Body of pancreas (tissue), 4 donors: Measurements from ENCODE around the gene DIAPH3. TPM values are rescaled to one million over a fixed set of nuclear protein-coding genes. Genes with fewer than 3 reads are reported as not detected.

Experiments
- ATAC-seq: fragments of 150-250 bp; one replicate; pipeline ENCODE4 v1.9.1; 2016
- DNase-seq, 4 donors: peaks; one replicate each; pipeline ENCODE4 v3.0.0-alpha.2; 2019
- H3K27ac ChIP-seq, 4 donors: fragments of 200-600 bp; sonication (generic); 1 replicate in 3 of 4; 2 replicates in 1 of 4; pipeline versions ENCODE4 v1.5.1 to v1.6.1; 2016 to 2019; ENCODE audit warnings: mild to moderate bottlenecking in 1 of 4, mixed read lengths in 1 of 4, moderate library complexity in 1 of 4
- H3K27me3 ChIP-seq, 2 donors: fragments of 200-600 bp; sonication (generic); one replicate each; pipeline ENCODE4 v1.6.0; 2016; ENCODE audit warnings: mild to moderate bottlenecking in 1 of 2
- H3K36me3 ChIP-seq, 2 donors: fragments of 200-600 bp; sonication (generic); replicated peaks in 1 of 2; 2 replicates each; pipeline ENCODE4 v1.5.1; 2016; ENCODE audit warnings: low read depth in 2 of 2; ENCODE audit not compliant: insufficient read depth in 1 of 2
- H3K4me1 ChIP-seq: fragments of 200-600 bp; sonication (generic); one replicate; pipeline ENCODE4 v1.6.0; 2016
- H3K4me3 ChIP-seq, 2 donors: fragments of 200-600 bp; sonication (generic); 1 replicate in 1 of 2; 2 replicates in 1 of 2; pipeline ENCODE4 v1.5.1; 2016 to 2019
- H3K9me3 ChIP-seq, 3 donors: fragments of 200-600 bp; sonication (generic); 1 replicate in 2 of 3; 2 replicates in 1 of 3; pipeline ENCODE4 v1.5.1; 2016
- POLR2A ChIP-seq, 3 donors: fragments of 450-650 bp; IDR thresholded peaks; one replicate each; pipeline ENCODE4 v1.6.1; 2016; ENCODE audit warnings: antibody characterized with exemption in 3 of 3, mild to moderate bottlenecking in 2 of 3
- WGBS, 2 donors: methylation state at CpG; one replicate each; pipeline ENCODE4 v1.1.5; 2017; 5-methylcytosine and 5-hydroxymethylcytosine counted together
- intact Hi-C: fragments of 100-400 bp; cut with DNase I; formaldehyde crosslinking; loops from one replicate; pipeline ENCODE4 v1.15.1; 2023
- total RNA-seq, 2 donors: library from RNA; depleted of rRNA; stranded (reverse); fragments of >200 nt; gene quantifications; one replicate each; pipeline ENCODE4 v1.1.0, GENCODE V29; 2016
- TF ChIP-seq, protein P1 (sequence below), 7 experiments: fragments of 450-650 bp in 4 of 7; fragments of 200-600 bp in 3 of 7; sonication (generic) in 3 of 7; IDR thresholded peaks; one replicate each; pipeline ENCODE4 v1.5.1; 2016 to 2019; ENCODE audit warnings: antibody characterized with exemption in 7 of 7

The DIAPH3 gene
- total RNA-seq, 2 donors from 2014 or later = 0.33 to 0.78 TPM

DNA sequence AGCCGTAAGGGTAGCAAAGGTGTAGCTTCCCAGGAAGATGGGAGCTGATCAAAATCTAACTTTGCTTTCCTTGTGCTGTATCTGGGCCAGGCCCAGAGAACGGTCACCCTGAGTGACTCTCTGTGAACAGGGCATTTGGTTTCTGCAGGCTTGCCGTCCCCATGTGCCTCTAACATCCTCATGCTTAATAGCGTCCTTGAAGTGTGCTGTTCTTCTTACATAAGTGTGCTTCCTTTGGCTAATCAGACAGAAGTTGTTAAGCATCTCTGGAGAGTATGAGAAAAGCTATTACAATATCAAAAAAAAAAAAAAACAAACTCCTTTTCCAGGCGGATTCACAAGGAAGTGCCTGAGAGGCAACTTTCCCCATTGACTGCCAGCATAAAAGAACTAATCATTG is 503.7 kb downstream of the DIAPH3 start:
- TF ChIP-seq, protein P1, sequence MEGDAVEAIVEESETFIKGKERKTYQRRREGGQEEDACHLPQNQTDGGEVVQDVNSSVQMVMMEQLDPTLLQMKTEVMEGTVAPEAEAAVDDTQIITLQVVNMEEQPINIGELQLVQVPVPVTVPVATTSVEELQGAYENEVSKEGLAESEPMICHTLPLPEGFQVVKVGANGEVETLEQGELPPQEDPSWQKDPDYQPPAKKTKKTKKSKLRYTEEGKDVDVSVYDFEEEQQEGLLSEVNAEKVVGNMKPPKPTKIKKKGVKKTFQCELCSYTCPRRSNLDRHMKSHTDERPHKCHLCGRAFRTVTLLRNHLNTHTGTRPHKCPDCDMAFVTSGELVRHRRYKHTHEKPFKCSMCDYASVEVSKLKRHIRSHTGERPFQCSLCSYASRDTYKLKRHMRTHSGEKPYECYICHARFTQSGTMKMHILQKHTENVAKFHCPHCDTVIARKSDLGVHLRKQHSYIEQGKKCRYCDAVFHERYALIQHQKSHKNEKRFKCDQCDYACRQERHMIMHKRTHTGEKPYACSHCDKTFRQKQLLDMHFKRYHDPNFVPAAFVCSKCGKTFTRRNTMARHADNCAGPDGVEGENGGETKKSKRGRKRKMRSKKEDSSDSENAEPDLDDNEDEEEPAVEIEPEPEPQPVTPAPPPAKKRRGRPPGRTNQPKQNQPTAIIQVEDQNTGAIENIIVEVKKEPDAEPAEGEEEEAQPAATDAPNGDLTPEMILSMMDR (IDR thresholded peaks at IDR 0.05) = no peak
- TF ChIP-seq POLR2A (IDR thresholded peaks at IDR 0.05) = no peak
- Histone ChIP-seq H3K27ac (no peak overlapping the region), H3K36me3 (no peaks in the 10 kb centered on the region), H3K9me3 (no peaks in the 10 kb centered on the region), H3K4me1 (no peaks in the 10 kb centered on the region), H3K27me3 (no peaks in the 10 kb centered on the region), H3K4me3 (no peak overlapping the region)
- ATAC-seq (no peak), DNase-seq (no peak)
- intact Hi-C loops = no loop called here
- WGBS, 2 donors = 85 to 92% methylated on average over 5 of the region's 5 CpGs

DNA sequence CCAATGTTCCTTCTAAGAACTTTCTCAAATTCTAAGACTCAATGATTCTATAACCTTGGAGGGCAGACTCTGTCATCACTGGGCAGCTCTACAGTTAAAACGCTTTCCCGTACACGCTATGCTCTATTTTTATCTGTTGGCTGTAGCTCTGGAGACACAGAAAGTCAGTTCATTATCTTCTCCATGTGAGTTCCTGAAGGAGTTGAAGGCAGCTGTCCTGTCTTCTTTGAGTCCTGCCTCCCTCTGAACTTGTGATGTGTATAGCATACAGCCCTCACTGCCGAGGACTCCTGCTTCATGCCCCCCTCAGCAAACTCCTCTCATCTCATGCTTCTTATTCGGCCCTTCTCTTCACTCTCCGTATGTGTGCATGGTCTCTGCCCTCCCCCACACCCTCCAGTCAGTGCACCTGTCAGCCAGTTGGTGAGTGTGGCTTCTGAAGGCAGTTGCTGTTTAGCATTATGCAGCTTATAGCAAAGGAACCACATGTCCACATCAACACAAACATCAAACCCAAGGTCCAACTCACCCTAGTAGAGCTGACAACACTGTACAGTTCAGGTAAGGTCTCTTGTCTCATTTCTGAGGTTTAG is 504.9 kb downstream of the DIAPH3 start:
- Histone ChIP-seq H3K4me1 (no peaks in the 10 kb centered on the region), H3K27ac (no peak overlapping the region), H3K27me3 (no peaks in the 10 kb centered on the region), H3K9me3 (no peaks in the 10 kb centered on the region), H3K36me3 (no peaks in the 10 kb centered on the region), H3K4me3 (no peak overlapping the region)
- WGBS, 2 donors = 90 to 94% methylated on average over 6 of the region's 6 CpGs
- no peak for TF ChIP-seq POLR2A (IDR thresholded peaks at IDR 0.05)
- TF ChIP-seq, protein P1 (IDR thresholded peaks at IDR 0.05) = no peak
- ATAC-seq (no peak), DNase-seq (no peak)
- intact Hi-C loops = no loop called here

DNA sequence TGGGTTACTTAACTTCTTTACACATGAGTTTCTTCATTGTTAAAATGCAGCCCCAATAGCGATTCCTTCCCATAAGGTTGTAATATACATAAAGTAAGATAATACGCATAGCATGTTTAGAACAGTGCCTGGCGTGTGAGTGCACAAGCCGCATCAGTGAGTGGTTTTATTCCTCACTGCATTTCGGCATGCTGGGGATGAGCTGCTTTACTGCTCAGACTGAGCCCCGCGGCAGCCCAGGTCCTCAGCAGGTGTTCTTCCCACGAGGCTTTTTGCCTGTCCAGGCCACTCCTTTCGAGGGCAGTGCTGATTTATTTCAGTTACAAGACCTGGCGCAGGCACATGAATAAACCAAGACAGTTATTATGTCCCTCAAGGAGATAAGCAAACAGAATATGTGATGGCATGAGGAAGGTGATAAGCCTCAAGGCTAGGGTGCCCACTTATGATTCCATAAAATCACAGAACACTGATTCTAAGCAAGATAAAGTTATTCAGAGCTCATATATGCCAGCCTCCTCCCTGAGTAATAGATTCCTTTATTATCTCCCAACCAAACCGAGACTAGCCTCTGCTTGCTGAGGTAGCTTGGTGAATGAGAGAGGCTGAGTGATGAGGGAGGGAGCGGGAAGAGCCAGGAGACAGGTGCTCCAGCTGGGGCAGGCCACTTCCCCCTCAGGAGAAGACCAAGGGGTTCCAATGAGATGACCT is 505.5 kb downstream of the DIAPH3 start:
- H3K36me3 ChIP-seq = no peaks in the 10 kb centered on the region
- H3K4me1 ChIP-seq = no peaks in the 10 kb centered on the region
- WGBS, 2 donors = 63 to 74% methylated on average over 12 of the region's 12 CpGs
- DNase-seq (peak in 1 of 4 donors; percentile 33), ATAC-seq (no peak)
- no peak for TF ChIP-seq POLR2A (IDR thresholded peaks at IDR 0.05)
- TF ChIP-seq, protein P1 (IDR thresholded peaks at IDR 0.05) = no peak
- H3K27ac ChIP-seq = no peak overlapping the region
- no peaks in the 10 kb centered on the region for H3K9me3 ChIP-seq
- no peaks in the 10 kb centered on the region for H3K27me3 ChIP-seq
- intact Hi-C loops = no loop called here
- H3K4me3 ChIP-seq = no peak overlapping the region

DNA sequence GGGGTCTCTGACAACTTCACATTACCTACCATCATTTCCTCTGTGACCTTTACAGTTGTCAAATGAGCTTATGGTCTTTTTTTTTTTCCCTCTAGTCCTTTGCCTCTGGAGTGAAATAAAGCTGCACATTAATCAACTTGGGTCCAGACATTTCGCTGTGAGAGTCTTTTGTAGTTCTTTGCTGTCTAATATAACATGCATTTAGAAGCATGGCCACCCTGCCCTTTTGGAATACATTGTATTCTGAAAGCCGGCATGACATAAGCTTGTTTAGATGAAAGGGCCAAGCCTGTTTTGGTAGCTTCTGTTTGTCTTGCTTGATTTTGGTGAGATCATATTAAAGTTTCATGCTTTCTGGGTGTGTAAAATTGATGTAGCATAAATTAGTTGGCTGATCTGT is 509.8 kb downstream of the DIAPH3 start:
- WGBS, 2 donors = 88 to 98% methylated on average over 2 of the region's 2 CpGs
- no peak for TF ChIP-seq POLR2A (IDR thresholded peaks at IDR 0.05)
- TF ChIP-seq, protein P1 (IDR thresholded peaks at IDR 0.05) = no peak
- intact Hi-C loops = no loop called here

DNA sequence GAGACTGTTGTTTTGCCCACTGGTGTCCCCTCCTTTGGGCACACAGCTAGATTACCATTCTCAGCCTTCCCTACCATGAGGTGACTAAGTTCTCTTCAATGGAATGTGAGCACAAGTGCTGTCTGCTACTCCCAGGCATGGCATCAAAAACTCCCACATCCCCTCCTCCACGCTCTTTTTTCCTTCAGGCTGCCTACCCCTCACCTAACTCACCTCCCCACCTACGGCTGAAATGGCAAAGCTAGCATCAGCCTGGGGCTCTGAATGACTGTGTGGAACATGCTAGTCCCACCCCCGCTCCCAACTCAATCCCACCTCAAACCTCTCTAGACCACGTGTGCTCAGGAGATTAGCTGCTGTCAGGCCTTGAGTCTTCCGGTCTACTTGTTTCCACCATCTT is 512.2 kb downstream of the DIAPH3 start:
- no peak for DNase-seq
- TF ChIP-seq, protein P1 (IDR thresholded peaks at IDR 0.05) = no peak
- no peak for TF ChIP-seq POLR2A (IDR thresholded peaks at IDR 0.05)
- Histone ChIP-seq H3K4me3 (no peak overlapping the region), H3K36me3 (no peaks in the 10 kb centered on the region), H3K27me3 (no peaks in the 10 kb centered on the region), H3K27ac (no peak overlapping the region), H3K4me1 (no peaks in the 10 kb centered on the region), H3K9me3 (no peaks in the 10 kb centered on the region)
- WGBS, 2 donors = 88 to 90% methylated on average over 5 of the region's 5 CpGs
- ATAC-seq = no peak
- intact Hi-C loops = no loop called here

More for the DNA sequence above, 509.8 kb downstream of the DIAPH3 start:
- no peaks in the 10 kb centered on the region for H3K4me1 ChIP-seq
- H3K27ac ChIP-seq = no peak overlapping the region
- no peaks in the 10 kb centered on the region for H3K36me3 ChIP-seq
- no peaks in the 10 kb centered on the region for H3K27me3 ChIP-seq
- ATAC-seq (no peak), DNase-seq (no peak)
- no peaks in the 10 kb centered on the region for H3K9me3 ChIP-seq
- no peak overlapping the region for H3K4me3 ChIP-seq
